Gastrocnemius medialis (tissue), 4 donors: Measurements from ENCODE around the gene HAL. TPM values are rescaled to one million over a fixed set of nuclear protein-coding genes. Genes with fewer than 3 reads are reported as not detected.

ENCODE experiments used
- ATAC-seq, 2 donors: fragments of 150-250 bp; one replicate each; pipeline ENCODE4 v1.9.1; 2016
- DNase-seq, 2 donors: peaks; one replicate each; pipeline ENCODE4 v3.0.0-alpha.2; 2019
- H3K27ac ChIP-seq, 4 donors: fragments of 200-600 bp; sonication (generic); 1 replicate in 1 of 4; 2 replicates in 3 of 4; pipeline ENCODE4 v1.5.1; 2016 to 2018; ENCODE audit warnings: mild to moderate bottlenecking in 2 of 4, moderate library complexity in 1 of 4
- H3K27me3 ChIP-seq, 3 donors: fragments of 200-600 bp; sonication (generic) in 2 of 3; 1 replicate in 1 of 3; 2 replicates in 2 of 3; pipeline versions ENCODE4 v1.5.1 to v1.6.0; 2016 to 2019; ENCODE audit warnings: mild to moderate bottlenecking in 1 of 3, moderate library complexity in 1 of 3
- H3K36me3 ChIP-seq, 2 donors: fragments of 200-600 bp; sonication (generic) in 1 of 2; one replicate each; pipeline ENCODE4 v1.5.1; 2017 to 2018
- H3K4me1 ChIP-seq, 2 donors: fragments of 200-600 bp; sonication (generic) in 1 of 2; one replicate each; pipeline ENCODE4 v1.5.1; 2016 to 2017; ENCODE audit warnings: mild to moderate bottlenecking in 2 of 2
- H3K4me3 ChIP-seq, 4 donors: fragments of 200-600 bp; sonication (generic) in 3 of 4; 1 replicate in 1 of 4; 2 replicates in 3 of 4; pipeline ENCODE4 v1.5.1; 2016 to 2019; ENCODE audit warnings: mild to moderate bottlenecking in 2 of 4
- H3K9me3 ChIP-seq, 3 donors: fragments of 200-600 bp; sonication (generic) in 2 of 3; 1 replicate in 1 of 3; 2 replicates in 2 of 3; pipeline ENCODE4 v1.5.1; 2016 to 2019
- POLR2A ChIP-seq, 2 donors: fragments of 450-650 bp; IDR thresholded peaks; one replicate each; pipeline ENCODE4 v1.6.1; 2017; ENCODE audit warnings: antibody characterized with exemption in 2 of 2, mild to moderate bottlenecking in 2 of 2, moderate library complexity in 2 of 2
- in situ Hi-C, 4 donors: fragments of 200-750 bp; cut with MboI; loops; one replicate each; pipeline versions ENCODE4 v1.15.0 to v1.8.0; 2017; ENCODE audit warnings: low sequenced_read_pairs in 4 of 4
- intact Hi-C: fragments of 100-400 bp; cut with DNase I; formaldehyde crosslinking; loops from one replicate; pipeline ENCODE4 v1.15.1; 2023; ENCODE audit warnings: low total_unique reads
- total RNA-seq, 4 donors: library from RNA; depleted of rRNA; stranded (reverse); fragments of >200 nt; gene quantifications; one replicate each; pipeline versions ENCODE4 v1.1.0 to v1.2.3, GENCODE V29; 2016
- TF ChIP-seq, protein P1 (sequence below), 5 experiments: fragments of 450-650 bp in 3 of 5; fragments of 200-600 bp in 2 of 5; sonication (generic) in 2 of 5; IDR thresholded peaks in 4 of 5; conservative IDR thresholded peaks in 1 of 5; 1 replicate in 4 of 5; 2 replicates in 1 of 5; pipeline ENCODE4 v1.5.1; 2016 to 2019; ENCODE audit warnings: antibody characterized with exemption in 5 of 5, mild to moderate bottlenecking in 3 of 5, moderate library complexity in 3 of 5

HAL gene
- total RNA-seq, 4 donors from 2014 or later, result 0.59 to 1.3 (median 1.3) TPM; not detected in 1

- DNase-seq (no peak), ATAC-seq (no peak)
- Histone ChIP-seq H3K4me3 (no peak overlapping the region), H3K27me3 (no peaks in the 10 kb centered on the region), H3K9me3 (no peaks in the 10 kb centered on the region), H3K27ac (no peak overlapping the region), H3K4me1 (no peaks in the 10 kb centered on the region), H3K36me3 (no peaks in the 10 kb centered on the region)
- TF ChIP-seq POLR2A (IDR thresholded peaks at IDR 0.05), result no peak
- TF ChIP-seq, protein P1, sequence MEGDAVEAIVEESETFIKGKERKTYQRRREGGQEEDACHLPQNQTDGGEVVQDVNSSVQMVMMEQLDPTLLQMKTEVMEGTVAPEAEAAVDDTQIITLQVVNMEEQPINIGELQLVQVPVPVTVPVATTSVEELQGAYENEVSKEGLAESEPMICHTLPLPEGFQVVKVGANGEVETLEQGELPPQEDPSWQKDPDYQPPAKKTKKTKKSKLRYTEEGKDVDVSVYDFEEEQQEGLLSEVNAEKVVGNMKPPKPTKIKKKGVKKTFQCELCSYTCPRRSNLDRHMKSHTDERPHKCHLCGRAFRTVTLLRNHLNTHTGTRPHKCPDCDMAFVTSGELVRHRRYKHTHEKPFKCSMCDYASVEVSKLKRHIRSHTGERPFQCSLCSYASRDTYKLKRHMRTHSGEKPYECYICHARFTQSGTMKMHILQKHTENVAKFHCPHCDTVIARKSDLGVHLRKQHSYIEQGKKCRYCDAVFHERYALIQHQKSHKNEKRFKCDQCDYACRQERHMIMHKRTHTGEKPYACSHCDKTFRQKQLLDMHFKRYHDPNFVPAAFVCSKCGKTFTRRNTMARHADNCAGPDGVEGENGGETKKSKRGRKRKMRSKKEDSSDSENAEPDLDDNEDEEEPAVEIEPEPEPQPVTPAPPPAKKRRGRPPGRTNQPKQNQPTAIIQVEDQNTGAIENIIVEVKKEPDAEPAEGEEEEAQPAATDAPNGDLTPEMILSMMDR (IDR thresholded peaks at IDR 0.05 in 4 of 5, conservative IDR thresholded peaks at IDR 0.05 in 1 of 5), result no peak
- intact Hi-C loops, result no loop called here
- in situ Hi-C loops, result no loop called here
Observed at GRCh38 chr12:95956557-95957145, 39.5 kb downstream of the HAL start.

DNA sequence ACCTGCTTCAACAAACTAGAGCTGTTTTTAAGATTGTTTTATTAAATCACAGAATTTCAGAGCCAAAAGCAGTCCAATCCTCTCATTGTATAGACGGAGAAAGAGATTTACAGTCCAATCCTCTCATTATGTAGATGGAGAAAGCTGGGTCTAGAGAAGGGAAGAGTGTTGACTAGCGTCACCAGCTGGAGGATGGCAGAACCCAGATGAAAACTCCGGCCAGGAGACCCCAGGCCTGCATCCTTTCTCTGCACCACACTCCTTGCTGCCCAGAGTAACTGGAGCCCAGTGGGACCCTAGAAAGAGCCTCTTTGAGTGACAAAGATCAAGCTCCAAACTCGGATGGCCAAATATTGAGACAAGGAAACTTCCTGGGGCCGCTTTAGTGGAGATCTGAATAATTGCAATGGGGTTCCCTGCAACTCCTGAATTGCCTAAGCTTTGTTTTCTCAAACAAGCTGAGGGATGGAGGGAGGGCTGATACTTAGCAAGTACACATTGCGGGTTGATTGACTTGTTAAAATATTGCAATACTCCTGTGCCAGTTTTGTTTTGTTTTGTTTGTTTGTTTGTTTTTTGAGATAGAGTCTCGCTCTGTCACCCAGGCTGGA is 40.5 kb downstream of the HAL start:
- no peak overlapping the region for H3K4me3 ChIP-seq
- DNase-seq (no peak), ATAC-seq (no peak)
- no peaks in the 10 kb centered on the region for H3K9me3 ChIP-seq
- no peak for TF ChIP-seq POLR2A (IDR thresholded peaks at IDR 0.05)
- TF ChIP-seq, protein P1 (IDR thresholded peaks at IDR 0.05 in 4 of 5, conservative IDR thresholded peaks at IDR 0.05 in 1 of 5), result no peak
- intact Hi-C loops (no loop called here), in situ Hi-C loops (no loop called here)
- H3K27ac ChIP-seq, result no peak overlapping the region
- no peaks in the 10 kb centered on the region for H3K27me3 ChIP-seq
- no peaks in the 10 kb centered on the region for H3K36me3 ChIP-seq
- no peaks in the 10 kb centered on the region for H3K4me1 ChIP-seq

DNA sequence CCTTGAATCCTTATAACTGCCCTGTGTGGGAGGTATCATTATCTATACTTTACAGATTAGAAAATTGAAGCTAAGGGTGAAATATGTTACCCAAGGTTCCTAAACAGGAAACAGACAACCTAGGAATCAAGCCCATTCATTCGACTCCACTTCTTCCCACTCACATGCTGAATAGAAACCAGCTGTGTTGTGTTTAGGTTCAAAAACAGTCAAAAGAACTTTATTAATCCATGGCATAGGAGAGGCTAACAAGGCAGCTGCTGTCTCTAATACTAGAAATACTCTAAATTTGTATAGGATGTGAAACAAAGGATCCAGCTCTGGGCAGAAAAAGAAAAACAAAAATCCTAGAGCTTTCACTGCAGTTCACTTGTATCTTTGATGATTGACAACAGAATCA is 43.1 kb downstream of the HAL start:
- no peak for TF ChIP-seq POLR2A (IDR thresholded peaks at IDR 0.05)
- TF ChIP-seq, protein P1 (IDR thresholded peaks at IDR 0.05 in 4 of 5, conservative IDR thresholded peaks at IDR 0.05 in 1 of 5), result no peak
- DNase-seq, result no peak
- intact Hi-C loops (no loop called here), in situ Hi-C loops (no loop called here)
- Histone ChIP-seq H3K27ac (no peak overlapping the region), H3K4me1 (no peaks in the 10 kb centered on the region), H3K9me3 (no peaks in the 10 kb centered on the region), H3K36me3 (no peaks in the 10 kb centered on the region), H3K4me3 (no peak overlapping the region), H3K27me3 (no peaks in the 10 kb centered on the region)
- ATAC-seq, result no peak

GRCh38 chr12:95951515-95951914 is 44.6 kb downstream of the HAL start:
- intact Hi-C loops (no loop called here), in situ Hi-C loops (no loop called here)
- Histone ChIP-seq H3K9me3 (no peaks in the 10 kb centered on the region), H3K36me3 (no peaks in the 10 kb centered on the region), H3K4me3 (no peak overlapping the region), H3K27ac (no peak overlapping the region), H3K4me1 (no peaks in the 10 kb centered on the region), H3K27me3 (no peaks in the 10 kb centered on the region)
- ATAC-seq (no peak), DNase-seq (no peak)
- TF ChIP-seq, protein P1 (IDR thresholded peaks at IDR 0.05 in 4 of 5, conservative IDR thresholded peaks at IDR 0.05 in 1 of 5), result no peak
- no peak for TF ChIP-seq POLR2A (IDR thresholded peaks at IDR 0.05)
